K562 (cell line): ENCODE measurements around the gene NDUFB8. TPM values are rescaled to one million over a fixed set of nuclear protein-coding genes. Genes with fewer than 3 reads are reported as not detected.

Experiments
- BRCA1 ChIP-seq, 2 experiments: fragments of 450-650 bp in 1 of 2; sonication (generic) in 1 of 2; formaldehyde crosslinking in 1 of 2; IDR thresholded peaks; 2 replicates each; pipeline versions ENCODE4 v1.5.0 to v1.6.1; 2017 to 2020; ENCODE audit warnings: mild to moderate bottlenecking in 1 of 2, missing genetic modification reagents in 1 of 2
- CHD4 ChIP-seq: fragments of 200-600 bp; sonication (generic); IDR thresholded peaks from 3 replicates; pipeline ENCODE4 v1.6.1; 2012; ENCODE audit warnings: low read depth, mild to moderate bottlenecking, mixed read lengths, low read length, inconsistent platforms; ENCODE audit not compliant: insufficient read depth, insufficient replicate concordance, poor library complexity, severe bottlenecking
- CREM ChIP-seq: IDR thresholded peaks from 2 replicates; pipeline ENCODE4 v1.6.1; 2014; ENCODE audit warnings: antibody characterized with exemption, low read depth
- GABPB1 ChIP-seq: sonication (generic); formaldehyde crosslinking; IDR thresholded peaks from 2 replicates; pipeline ENCODE4 v1.8.0; 2022; ENCODE audit warnings: mild to moderate bottlenecking, missing genetic modification reagents
- MYC ChIP-seq, 2 experiments: fragments of 250-450 bp in 1 of 2; sonication (Bioruptor Pico) in 1 of 2; IDR thresholded peaks; 2 replicates each; pipeline versions ENCODE4 v1.5.1 to v1.6.1; 2012 to 2021; ENCODE audit warnings: low read depth in 2 of 2, borderline replicate concordance in 1 of 2, improper control_type of control experiment in 1 of 2, low read length in 1 of 2, mild to moderate bottlenecking in 1 of 2, moderate library complexity in 1 of 2
- NR2C2 ChIP-seq, 2 experiments: fragments of 200-800 bp in 1 of 2; sonication (Bioruptor generic) in 1 of 2; sonication (generic) in 1 of 2; formaldehyde crosslinking in 1 of 2; IDR thresholded peaks; 2 replicates each; pipeline versions ENCODE4 v1.6.1 to v1.8.0; 2016 to 2022; ENCODE audit warnings: mild to moderate bottlenecking in 1 of 2, missing compliant biosample characterization in 1 of 2, missing genetic modification characterization in 1 of 2, missing genetic modification reagents in 1 of 2
- PPARD ChIP-seq: fragments of 250-450 bp; sonication (Bioruptor Pico); IDR thresholded peaks from 2 replicates; pipeline ENCODE4 v1.8.0; 2022; ENCODE audit warnings: inconsistent platforms, mild to moderate bottlenecking, moderate library complexity
- SAFB2 ChIP-seq: fragments of 200-400 bp; formaldehyde crosslinking; IDR thresholded peaks from 2 replicates; pipeline ENCODE4 v1.6.1; 2018; ENCODE audit warnings: borderline replicate concordance, low read length, low read depth, moderate library complexity; ENCODE audit not compliant: severe bottlenecking
- TAF9B ChIP-seq: fragments of 450-650 bp; IDR thresholded peaks from 2 replicates; pipeline ENCODE4 v1.6.1; 2018; ENCODE audit warnings: mild to moderate bottlenecking; ENCODE audit not compliant: partially characterized antibody
- ZNF347 ChIP-seq: fragments of 450-650 bp; formaldehyde crosslinking; IDR thresholded peaks from 2 replicates; pipeline ENCODE4 v1.4.0; 2020; ENCODE audit warnings: low read depth, mild to moderate bottlenecking, moderate library complexity
- ZNF41 ChIP-seq: fragments of 250-450 bp; sonication (Bioruptor Pico); conservative IDR thresholded peaks from 2 replicates; pipeline ENCODE4 v1.4.0; 2020; ENCODE audit warnings: mild to moderate bottlenecking
- polyA plus RNA-seq, 8 experiments: library from polyadenylated mRNA; depleted of rRNA in 4 of 8; stranded (reverse) in 5 of 8; unstranded in 3 of 8; fragments of >200 nt; fragmentation: Nextera tagmentation in 2 of 8; fragmentation: Illumina TruSeq in 1 of 8; extraction: Ambion mirVana in 2 of 8; extraction: Trizol in 1 of 8; gene quantifications; 2 replicates each; pipeline versions ENCODE4 v1.2.1 to v1.2.3, GENCODE V29; 2011 to 2014; ENCODE audit warnings: inconsistent platforms in 1 of 8, missing spikeins in 1 of 8
- total RNA-seq, 7 experiments: library from RNA; depleted of rRNA in 6 of 7; stranded (reverse); fragments of >200 nt in 6 of 7; fragmentation: Illumina TruSeq in 2 of 7; extraction: Trizol in 2 of 7; gene quantifications; 2 replicates each; pipeline versions ENCODE4 v1.2.1 to v1.2.3, GENCODE V29; 2011 to 2021; ENCODE audit warnings: low replicate concordance in 1 of 7
- TF ChIP-seq, protein P1 (sequence below): sonication (generic); formaldehyde crosslinking; IDR thresholded peaks from 2 replicates; pipeline ENCODE4 v1.8.1; 2023; ENCODE audit warnings: mild to moderate bottlenecking, missing genetic modification reagents
- TF ChIP-seq, protein P2 (sequence below): sonication (generic); formaldehyde crosslinking; IDR thresholded peaks from 2 replicates; pipeline ENCODE4 v1.8.0; 2023; ENCODE audit warnings: missing genetic modification reagents, mild to moderate bottlenecking, borderline replicate concordance
- TF ChIP-seq, protein P3 (sequence below): fragments of 250-450 bp; sonication (Bioruptor Pico); IDR thresholded peaks from 2 replicates; pipeline ENCODE4 v1.4.0; 2020; ENCODE audit warnings: mild to moderate bottlenecking, moderate library complexity
- TF ChIP-seq, protein P4 (sequence below): fragments of 250-450 bp; sonication (Bioruptor Pico); IDR thresholded peaks from 2 replicates; pipeline ENCODE4 v1.6.1; 2021; ENCODE audit warnings: mild to moderate bottlenecking

The NDUFB8 gene
- total and polyA plus RNA-seq, 9 of the 15 experiments (the other 6 are each of a cell fraction or from before 2014, with no cell fraction given), result 131 to 360 (median 199) TPM

DNA sequence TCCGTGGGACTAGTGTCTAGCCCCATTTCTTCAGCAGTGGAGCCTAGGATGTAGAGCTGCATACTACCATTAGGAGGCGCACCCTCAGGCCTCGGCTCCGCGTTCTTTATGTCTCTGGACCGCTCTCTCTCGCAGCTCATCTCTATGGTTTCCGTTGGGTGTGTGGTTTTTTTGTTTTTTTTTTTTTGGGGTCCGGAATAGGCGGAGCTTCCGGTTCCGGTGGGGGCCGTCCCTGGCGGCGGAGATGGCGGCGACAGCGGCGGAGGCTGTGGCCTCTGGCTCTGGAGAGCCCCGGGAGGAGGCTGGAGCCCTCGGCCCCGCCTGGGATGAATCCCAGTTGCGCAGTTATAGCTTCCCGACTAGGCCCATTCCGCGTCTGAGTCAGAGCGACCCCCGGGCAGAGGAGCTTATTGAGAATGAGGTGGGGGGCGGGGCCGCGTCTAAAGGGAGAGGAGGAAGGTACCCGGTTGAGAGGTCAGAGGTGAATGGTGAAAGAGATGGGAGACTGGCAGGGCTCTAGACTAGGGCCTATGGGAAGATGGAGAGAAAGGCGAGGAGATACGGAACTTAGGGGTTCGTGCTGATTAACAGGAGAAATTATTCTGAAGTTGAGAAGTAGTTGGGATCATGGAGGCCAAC lies 6.2 kb upstream of the NDUFB8 start, which contains the start of gene HIF1AN (continued):
- TF ChIP-seq BRCA1 (IDR thresholded peaks at IDR 0.05), result no peak
- TF ChIP-seq BRCA1 (CRISPR knock-in tag; IDR thresholded peaks at IDR 0.05), result no peak
- TF ChIP-seq PPARD, result no peak
- no peak for TF ChIP-seq ZNF41 (CRISPR knock-in tag)
- TF ChIP-seq, protein P1, sequence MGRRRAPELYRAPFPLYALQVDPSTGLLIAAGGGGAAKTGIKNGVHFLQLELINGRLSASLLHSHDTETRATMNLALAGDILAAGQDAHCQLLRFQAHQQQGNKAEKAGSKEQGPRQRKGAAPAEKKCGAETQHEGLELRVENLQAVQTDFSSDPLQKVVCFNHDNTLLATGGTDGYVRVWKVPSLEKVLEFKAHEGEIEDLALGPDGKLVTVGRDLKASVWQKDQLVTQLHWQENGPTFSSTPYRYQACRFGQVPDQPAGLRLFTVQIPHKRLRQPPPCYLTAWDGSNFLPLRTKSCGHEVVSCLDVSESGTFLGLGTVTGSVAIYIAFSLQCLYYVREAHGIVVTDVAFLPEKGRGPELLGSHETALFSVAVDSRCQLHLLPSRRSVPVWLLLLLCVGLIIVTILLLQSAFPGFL (CRISPR knock-in tag), result no peak
- TF ChIP-seq CREM, result peak; percentile 61
- peak; percentile 85 for TF ChIP-seq GABPB1 (CRISPR knock-in tag)
- peak; percentile 63 for TF ChIP-seq TAF9B
- TF ChIP-seq, protein P2, sequence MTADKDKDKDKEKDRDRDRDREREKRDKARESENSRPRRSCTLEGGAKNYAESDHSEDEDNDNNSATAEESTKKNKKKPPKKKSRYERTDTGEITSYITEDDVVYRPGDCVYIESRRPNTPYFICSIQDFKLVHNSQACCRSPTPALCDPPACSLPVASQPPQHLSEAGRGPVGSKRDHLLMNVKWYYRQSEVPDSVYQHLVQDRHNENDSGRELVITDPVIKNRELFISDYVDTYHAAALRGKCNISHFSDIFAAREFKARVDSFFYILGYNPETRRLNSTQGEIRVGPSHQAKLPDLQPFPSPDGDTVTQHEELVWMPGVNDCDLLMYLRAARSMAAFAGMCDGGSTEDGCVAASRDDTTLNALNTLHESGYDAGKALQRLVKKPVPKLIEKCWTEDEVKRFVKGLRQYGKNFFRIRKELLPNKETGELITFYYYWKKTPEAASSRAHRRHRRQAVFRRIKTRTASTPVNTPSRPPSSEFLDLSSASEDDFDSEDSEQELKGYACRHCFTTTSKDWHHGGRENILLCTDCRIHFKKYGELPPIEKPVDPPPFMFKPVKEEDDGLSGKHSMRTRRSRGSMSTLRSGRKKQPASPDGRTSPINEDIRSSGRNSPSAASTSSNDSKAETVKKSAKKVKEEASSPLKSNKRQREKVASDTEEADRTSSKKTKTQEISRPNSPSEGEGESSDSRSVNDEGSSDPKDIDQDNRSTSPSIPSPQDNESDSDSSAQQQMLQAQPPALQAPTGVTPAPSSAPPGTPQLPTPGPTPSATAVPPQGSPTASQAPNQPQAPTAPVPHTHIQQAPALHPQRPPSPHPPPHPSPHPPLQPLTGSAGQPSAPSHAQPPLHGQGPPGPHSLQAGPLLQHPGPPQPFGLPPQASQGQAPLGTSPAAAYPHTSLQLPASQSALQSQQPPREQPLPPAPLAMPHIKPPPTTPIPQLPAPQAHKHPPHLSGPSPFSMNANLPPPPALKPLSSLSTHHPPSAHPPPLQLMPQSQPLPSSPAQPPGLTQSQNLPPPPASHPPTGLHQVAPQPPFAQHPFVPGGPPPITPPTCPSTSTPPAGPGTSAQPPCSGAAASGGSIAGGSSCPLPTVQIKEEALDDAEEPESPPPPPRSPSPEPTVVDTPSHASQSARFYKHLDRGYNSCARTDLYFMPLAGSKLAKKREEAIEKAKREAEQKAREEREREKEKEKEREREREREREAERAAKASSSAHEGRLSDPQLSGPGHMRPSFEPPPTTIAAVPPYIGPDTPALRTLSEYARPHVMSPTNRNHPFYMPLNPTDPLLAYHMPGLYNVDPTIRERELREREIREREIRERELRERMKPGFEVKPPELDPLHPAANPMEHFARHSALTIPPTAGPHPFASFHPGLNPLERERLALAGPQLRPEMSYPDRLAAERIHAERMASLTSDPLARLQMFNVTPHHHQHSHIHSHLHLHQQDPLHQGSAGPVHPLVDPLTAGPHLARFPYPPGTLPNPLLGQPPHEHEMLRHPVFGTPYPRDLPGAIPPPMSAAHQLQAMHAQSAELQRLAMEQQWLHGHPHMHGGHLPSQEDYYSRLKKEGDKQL (CRISPR knock-in tag), result no peak
- TF ChIP-seq CHD4, result no peak
- TF ChIP-seq, protein P3, sequence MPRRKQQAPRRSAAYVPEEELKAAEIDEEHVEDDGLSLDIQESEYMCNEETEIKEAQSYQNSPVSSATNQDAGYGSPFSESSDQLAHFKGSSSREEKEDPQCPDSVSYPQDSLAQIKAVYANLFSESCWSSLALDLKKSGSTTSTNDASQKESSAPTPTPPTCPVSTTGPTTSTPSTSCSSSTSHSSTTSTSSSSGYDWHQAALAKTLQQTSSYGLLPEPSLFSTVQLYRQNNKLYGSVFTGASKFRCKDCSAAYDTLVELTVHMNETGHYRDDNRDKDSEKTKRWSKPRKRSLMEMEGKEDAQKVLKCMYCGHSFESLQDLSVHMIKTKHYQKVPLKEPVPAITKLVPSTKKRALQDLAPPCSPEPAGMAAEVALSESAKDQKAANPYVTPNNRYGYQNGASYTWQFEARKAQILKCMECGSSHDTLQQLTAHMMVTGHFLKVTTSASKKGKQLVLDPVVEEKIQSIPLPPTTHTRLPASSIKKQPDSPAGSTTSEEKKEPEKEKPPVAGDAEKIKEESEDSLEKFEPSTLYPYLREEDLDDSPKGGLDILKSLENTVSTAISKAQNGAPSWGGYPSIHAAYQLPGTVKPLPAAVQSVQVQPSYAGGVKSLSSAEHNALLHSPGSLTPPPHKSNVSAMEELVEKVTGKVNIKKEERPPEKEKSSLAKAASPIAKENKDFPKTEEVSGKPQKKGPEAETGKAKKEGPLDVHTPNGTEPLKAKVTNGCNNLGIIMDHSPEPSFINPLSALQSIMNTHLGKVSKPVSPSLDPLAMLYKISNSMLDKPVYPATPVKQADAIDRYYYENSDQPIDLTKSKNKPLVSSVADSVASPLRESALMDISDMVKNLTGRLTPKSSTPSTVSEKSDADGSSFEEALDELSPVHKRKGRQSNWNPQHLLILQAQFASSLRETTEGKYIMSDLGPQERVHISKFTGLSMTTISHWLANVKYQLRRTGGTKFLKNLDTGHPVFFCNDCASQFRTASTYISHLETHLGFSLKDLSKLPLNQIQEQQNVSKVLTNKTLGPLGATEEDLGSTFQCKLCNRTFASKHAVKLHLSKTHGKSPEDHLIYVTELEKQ (CRISPR knock-in tag), result no peak
- 0 out of 2 replicates have a peak, but pooled peaks have one; percentile 25 for TF ChIP-seq MYC (IDR thresholded peaks at IDR 0.05; ENCODE audit: low read depth, low read length)
- no peak for TF ChIP-seq MYC (CRISPR knock-in tag; IDR thresholded peaks at IDR 0.05; ENCODE audit: borderline replicate concordance, low read depth)
- TF ChIP-seq, protein P4, sequence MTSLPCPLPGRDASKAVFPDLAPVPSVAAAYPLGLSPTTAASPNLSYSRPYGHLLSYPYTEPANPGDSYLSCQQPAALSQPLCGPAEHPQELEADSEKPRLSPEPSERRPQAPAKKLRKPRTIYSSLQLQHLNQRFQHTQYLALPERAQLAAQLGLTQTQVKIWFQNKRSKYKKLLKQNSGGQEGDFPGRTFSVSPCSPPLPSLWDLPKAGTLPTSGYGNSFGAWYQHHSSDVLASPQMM (CRISPR knock-in tag), result no peak
- TF ChIP-seq ZNF347 (CRISPR knock-in tag), result no peak
- TF ChIP-seq NR2C2 (CRISPR knock-in tag; IDR thresholded peaks at IDR 0.05), result no peak
- peak; percentile 94 for TF ChIP-seq NR2C2 (tag; IDR thresholded peaks at IDR 0.05)
- no peak for TF ChIP-seq SAFB2
